Peyer's patch (tissue), 4 donors: Measurements from ENCODE around the gene MAPK8IP1. TPM values are rescaled to one million over a fixed set of nuclear protein-coding genes. Genes with fewer than 3 reads are reported as not detected.

Experiments
- DNase-seq, 3 donors: peaks; one replicate each; pipeline ENCODE4 v3.0.0-alpha.2; 2017 to 2019
- H3K27ac ChIP-seq, 4 donors: fragments of 200-600 bp; sonication (generic); one replicate each; pipeline ENCODE4 v1.5.1; 2016 to 2019
- H3K27me3 ChIP-seq, 2 donors: fragments of 200-600 bp; sonication (generic); one replicate each; pipeline ENCODE4 v1.5.1; 2019
- H3K36me3 ChIP-seq, 3 donors: fragments of 200-600 bp; sonication (generic); one replicate each; pipeline ENCODE4 v1.5.1; 2016 to 2019
- H3K4me1 ChIP-seq, 4 donors: fragments of 200-600 bp; sonication (generic); one replicate each; pipeline ENCODE4 v1.5.1; 2016 to 2019
- H3K4me3 ChIP-seq, 4 donors: fragments of 200-600 bp; sonication (generic); 1 replicate in 3 of 4; 2 replicates in 1 of 4; pipeline ENCODE4 v1.5.1; 2016 to 2019; ENCODE audit warnings: mild to moderate bottlenecking in 1 of 4
- H3K9me3 ChIP-seq, 4 donors: fragments of 200-600 bp; sonication (generic); one replicate each; pipeline ENCODE4 v1.5.1; 2016 to 2019; ENCODE audit warnings: mild to moderate bottlenecking in 1 of 4
- CTCF ChIP-seq, 6 experiments: fragments of 450-650 bp in 4 of 6; fragments of 200-600 bp in 2 of 6; sonication (generic) in 1 of 6; IDR thresholded peaks; one replicate each; pipeline ENCODE4 v1.5.1; 2017 to 2019; ENCODE audit warnings: antibody characterized with exemption in 6 of 6, mild to moderate bottlenecking in 3 of 6, moderate library complexity in 1 of 6
- POLR2A ChIP-seq, 2 donors: fragments of 450-650 bp; IDR thresholded peaks; one replicate each; pipeline ENCODE4 v1.5.1; 2017; ENCODE audit warnings: antibody characterized with exemption in 2 of 2, mild to moderate bottlenecking in 2 of 2, moderate library complexity in 2 of 2
- total RNA-seq, 4 donors: library from RNA; depleted of rRNA; stranded (reverse); fragments of >200 nt; gene quantifications; one replicate each; pipeline ENCODE4 v1.1.0, GENCODE V29; 2016

MAPK8IP1 gene
- total RNA-seq, 4 donors from 2014 or later, result 1.1 to 17.3 (median 3.3) TPM

- peaks cover 0 to 3% (median 0%) of the 10 kb centered on the region in 3 donors for H3K36me3 ChIP-seq
- H3K9me3 ChIP-seq, result no peaks in the 10 kb centered on the region
- no peak overlapping the region for H3K27ac ChIP-seq
- no peak overlapping the region for H3K4me3 ChIP-seq
- H3K27me3 ChIP-seq, result no peaks in the 10 kb centered on the region
- peaks cover 0 to 63% (median 15%) of the 10 kb centered on the region in 4 donors for H3K4me1 ChIP-seq
- DNase-seq, result no peak
- TF ChIP-seq POLR2A (IDR thresholded peaks at IDR 0.05) (no peak), CTCF (IDR thresholded peaks at IDR 0.05) (no peak)
Observed at GRCh38 chr11:45851228-45851627, 34.2 kb upstream of the MAPK8IP1 start.

GRCh38 chr11:45852018-45852711 lies 33.3 kb upstream of the MAPK8IP1 start:
- no peak overlapping the region for H3K27ac ChIP-seq
- H3K4me3 ChIP-seq, result no peak overlapping the region
- DNase-seq, result no peak
- H3K36me3 ChIP-seq, result peaks cover 0 to 13% (median 0%) of the 10 kb centered on the region in 3 donors
- H3K27me3 ChIP-seq, result no peaks in the 10 kb centered on the region
- no peaks in the 10 kb centered on the region for H3K9me3 ChIP-seq
- H3K4me1 ChIP-seq, result peaks cover 0 to 67% (median 12%) of the 10 kb centered on the region in 4 donors
- TF ChIP-seq POLR2A (IDR thresholded peaks at IDR 0.05) (no peak), CTCF (IDR thresholded peaks at IDR 0.05) (no peak)

GRCh38 chr11:45852712-45853101 lies 32.7 kb upstream of the MAPK8IP1 start:
- Histone ChIP-seq H3K36me3 (peaks cover 0 to 14% (median 0%) of the 10 kb centered on the region in 3 donors), H3K27me3 (no peaks in the 10 kb centered on the region), H3K4me3 (no peak overlapping the region), H3K4me1 (peaks cover 0 to 73% (median 12%) of the 10 kb centered on the region in 4 donors), H3K9me3 (no peaks in the 10 kb centered on the region), H3K27ac (no peak overlapping the region)
- no peak for DNase-seq
- TF ChIP-seq CTCF (IDR thresholded peaks at IDR 0.05) (peak in 1 of 6 experiments; percentile 15), POLR2A (IDR thresholded peaks at IDR 0.05) (no peak)

GRCh38 chr11:45853332-45854219 lies 31.9 kb upstream of the MAPK8IP1 start:
- peaks cover 0 to 75% (median 7%) of the 10 kb centered on the region in 4 donors for H3K4me1 ChIP-seq
- no peak overlapping the region for H3K4me3 ChIP-seq
- peak overlapping the region in 1 of 4 donors; percentile 76 for H3K27ac ChIP-seq
- no peaks in the 10 kb centered on the region for H3K27me3 ChIP-seq
- DNase-seq, result no peak
- no peaks in the 10 kb centered on the region for H3K9me3 ChIP-seq
- TF ChIP-seq CTCF (IDR thresholded peaks at IDR 0.05) (no peak), POLR2A (IDR thresholded peaks at IDR 0.05) (no peak)
- H3K36me3 ChIP-seq, result peaks cover 0 to 14% (median 0%) of the 10 kb centered on the region in 3 donors

GRCh38 chr11:45855308-45855707 lies 30.1 kb upstream of the MAPK8IP1 start:
- Histone ChIP-seq H3K27ac (peak overlapping the region in 2 of 4 donors; percentile 45 to 76), H3K4me1 (peaks cover 4 to 75% (median 8%) of the 10 kb centered on the region in 4 donors), H3K9me3 (no peaks in the 10 kb centered on the region), H3K27me3 (no peaks in the 10 kb centered on the region), H3K4me3 (no peak overlapping the region), H3K36me3 (peaks cover 0 to 15% (median 0%) of the 10 kb centered on the region in 3 donors)
- DNase-seq, result no peak
- no peak for TF ChIP-seq POLR2A (IDR thresholded peaks at IDR 0.05)
- TF ChIP-seq CTCF (IDR thresholded peaks at IDR 0.05), result no peak
